ENCODE data around the gene SPEM2. TPM values are rescaled to one million over a fixed set of nuclear protein-coding genes. Genes with fewer than 3 reads are reported as not detected.

SPEM2 gene
- total RNA-seq: not detected in 2 replicates

- DNase-seq (ENCODE audit: low read depth in 2 of 2): no peak
Measured at GRCh38 chr17:7425316-7425715, at the start of gene SPEM2. Gene SPEM2, plus strand, starts transcription at chr17:7425616. Its CDS starts 73 bp downstream, at chr17:7425689.

GRCh38 chr17:7379134-7379533 is 46.3 kb upstream of the SPEM2 start:
- DNase-seq (ENCODE audit: low read depth in 2 of 2): no peak

GRCh38 chr17:7380321-7380720 is 45.1 kb upstream of the SPEM2 start:
- peak in 1 of 2 donors; percentile 41 for DNase-seq (ENCODE audit: low read depth in 2 of 2)

- no peak for DNase-seq (ENCODE audit: low read depth in 2 of 2)
Measured at GRCh38 chr17:7380855-7381683, 44.3 kb upstream of the SPEM2 start, which contains the start of gene TNK1. Gene TNK1, plus strand, starts transcription at chr17:7381089. Its CDS starts 1,838 bp downstream, at chr17:7382927.

DNA sequence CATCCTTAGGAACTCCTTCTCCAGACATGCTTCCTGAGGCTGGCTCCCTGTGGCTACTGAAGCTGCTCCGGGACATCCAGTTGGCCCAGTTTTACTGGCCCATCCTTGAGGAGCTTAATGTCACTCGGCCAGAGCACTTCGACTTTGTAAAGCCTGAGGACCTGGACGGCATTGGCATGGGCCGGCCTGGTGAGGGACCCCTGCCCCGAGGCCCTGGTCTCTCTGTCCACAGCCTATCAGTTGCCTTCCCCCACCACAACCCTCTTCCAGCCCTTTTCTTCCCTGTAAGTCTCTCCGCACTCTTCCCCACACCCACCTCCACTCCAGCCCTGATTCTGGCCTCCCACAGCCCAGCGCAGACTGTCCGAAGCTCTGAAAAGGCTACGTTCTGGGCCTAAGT is 42.5 kb upstream of the SPEM2 start:
- no peak for DNase-seq (ENCODE audit: low read depth in 2 of 2)

DNA sequence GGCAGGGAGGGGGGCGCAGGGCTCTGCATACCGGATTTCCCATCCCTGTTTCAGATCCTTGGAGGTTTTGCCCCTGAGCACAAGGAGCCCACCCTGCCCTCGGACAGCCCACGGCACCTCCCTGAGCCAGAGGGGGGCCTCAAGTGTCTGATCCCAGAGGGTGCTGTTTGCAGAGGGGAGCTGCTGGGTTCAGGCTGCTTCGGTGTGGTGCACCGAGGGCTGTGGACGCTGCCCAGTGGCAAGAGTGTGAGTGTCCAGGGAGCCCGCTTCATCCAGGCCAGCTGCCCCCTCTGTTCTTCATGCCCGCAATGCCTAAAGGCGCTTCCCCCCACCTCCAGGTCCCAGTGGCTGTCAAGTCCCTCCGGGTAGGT is 42.1 kb upstream of the SPEM2 start:
- no peak for DNase-seq (ENCODE audit: low read depth in 2 of 2)

- DNase-seq (ENCODE audit: low read depth in 2 of 2): peak in 1 of 2 donors; percentile 50
Measured at GRCh38 chr17:7383742-7384488, 41.5 kb upstream of the SPEM2 start.

GRCh38 chr17:7384489-7385081 is 40.8 kb upstream of the SPEM2 start:
- no peak for DNase-seq (ENCODE audit: low read depth in 2 of 2)

GRCh38 chr17:7388856-7389255 is 36.6 kb upstream of the SPEM2 start:
- DNase-seq (ENCODE audit: low read depth in 2 of 2): no peak

GRCh38 chr17:7389924-7390910 is 35.2 kb upstream of the SPEM2 start:
- no peak for DNase-seq (ENCODE audit: low read depth in 2 of 2)

GRCh38 chr17:7391307-7391706 is 34.1 kb upstream of the SPEM2 start:
- peak; percentile 40 to 70 for DNase-seq (ENCODE audit: low read depth in 2 of 2)

DNA sequence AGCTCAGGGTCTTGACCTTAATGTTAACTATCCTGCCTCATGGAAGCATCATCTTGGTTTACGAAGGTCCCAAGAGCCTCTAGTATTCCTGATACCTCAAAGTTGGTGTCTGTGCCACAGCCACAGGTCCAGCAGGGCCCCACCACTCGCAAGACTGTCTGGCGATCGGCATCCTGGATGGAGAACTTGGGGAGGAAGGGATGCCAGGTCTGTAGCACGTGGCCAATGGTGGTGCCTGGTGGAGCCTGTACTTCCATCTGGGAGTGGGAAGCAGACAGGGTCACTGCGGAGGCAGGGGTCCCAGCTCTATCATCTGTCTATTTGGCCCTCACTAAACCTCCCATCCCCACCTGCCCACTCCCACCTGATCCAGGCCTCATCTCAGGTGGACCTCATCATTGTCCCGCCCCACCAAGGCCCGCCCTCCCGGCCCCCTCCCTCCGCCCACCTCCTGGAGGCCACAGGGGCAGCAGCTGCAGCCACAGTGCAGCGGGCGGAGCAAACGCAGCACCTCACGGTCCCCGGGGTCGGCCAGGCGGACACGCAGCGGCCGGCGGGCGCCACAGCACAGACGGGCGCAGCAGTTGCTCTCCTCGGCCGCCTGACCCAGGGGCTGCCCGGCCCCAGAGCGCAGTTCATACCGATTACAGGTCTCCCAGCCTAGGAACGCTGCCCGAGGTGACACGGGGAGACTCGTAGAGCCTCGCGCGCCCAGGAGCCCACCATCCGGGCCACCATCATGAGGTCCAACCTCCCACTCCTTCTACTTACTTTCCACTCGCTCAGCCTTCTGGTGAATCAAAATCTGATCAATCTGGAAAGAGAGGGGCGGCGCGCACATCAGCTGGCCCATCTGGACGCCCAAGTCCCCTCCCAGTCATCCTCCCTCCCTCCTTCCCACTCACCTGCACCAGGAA is 32.5 kb upstream of the SPEM2 start:
- DNase-seq (ENCODE audit: low read depth in 2 of 2): no peak

- no peak for DNase-seq (ENCODE audit: low read depth in 2 of 2)
Measured at GRCh38 chr17:7393613-7394451, 31.6 kb upstream of the SPEM2 start.

- peak; percentile 78 to 87 for DNase-seq (ENCODE audit: low read depth in 2 of 2)
Measured at GRCh38 chr17:7394452-7395191, 30.8 kb upstream of the SPEM2 start, which contains the start of gene PLSCR3. Gene PLSCR3, minus strand, starts transcription at chr17:7394525. Its CDS starts 415 bp downstream, at chr17:7394110.

- DNase-seq (ENCODE audit: low read depth in 2 of 2): no peak
Measured at GRCh38 chr17:7396147-7396546, 29.3 kb upstream of the SPEM2 start.

DNA sequence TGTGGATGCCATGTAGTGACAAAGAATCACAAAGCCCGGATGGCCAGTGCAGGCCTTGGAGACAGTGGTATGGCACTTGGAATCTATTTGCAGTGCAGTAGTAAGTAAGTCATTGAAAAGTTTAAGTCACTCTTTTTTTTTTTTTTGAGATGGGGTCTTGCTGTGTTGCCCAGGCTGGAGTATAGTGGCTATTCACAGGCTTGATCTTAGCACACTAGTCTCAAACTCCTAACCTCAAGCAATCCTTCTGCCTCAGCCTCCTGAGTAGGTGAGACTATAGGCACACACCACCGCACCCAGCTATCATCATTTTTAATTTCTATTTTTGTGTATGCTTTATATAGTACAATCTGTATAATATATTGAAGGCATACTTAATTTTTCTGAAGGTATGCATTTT is 26.8 kb upstream of the SPEM2 start:
- no peak for DNase-seq (ENCODE audit: low read depth in 2 of 2)

GRCh38 chr17:7403043-7403726 is 22.2 kb upstream of the SPEM2 start:
- peak in 1 of 2 donors; percentile 10 for DNase-seq (ENCODE audit: low read depth in 2 of 2)

- no peak for DNase-seq (ENCODE audit: low read depth in 2 of 2)
Measured at GRCh38 chr17:7403727-7403976, 21.8 kb upstream of the SPEM2 start.

Measured in lung microvascular endothelial cell (primary cell).